Colonic mucosa (tissue), 4 donors: Measurements from ENCODE around the gene CAMSAP3. TPM values are rescaled to one million over a fixed set of nuclear protein-coding genes. Genes with fewer than 3 reads are reported as not detected.

Experiments
- DNase-seq: peaks from one replicate; pipeline ENCODE4 v3.0.0-alpha.2; 2020
- H3K27ac ChIP-seq: fragments of 200-600 bp; one replicate; pipeline ENCODE4 v1.8.0; 2021
- H3K27me3 ChIP-seq: fragments of 200-600 bp; one replicate; pipeline ENCODE4 v1.8.0; 2021
- H3K36me3 ChIP-seq: fragments of 200-600 bp; one replicate; pipeline ENCODE4 v1.8.0; 2021
- H3K4me1 ChIP-seq: fragments of 200-600 bp; one replicate; pipeline ENCODE4 v1.8.0; 2021; ENCODE audit warnings: mild to moderate bottlenecking
- H3K4me3 ChIP-seq: fragments of 200-600 bp; one replicate; pipeline ENCODE4 v1.8.0; 2021
- H3K9ac ChIP-seq, 2 donors: one replicate each; pipeline ENCODE4 v1.7.0; 2013; ENCODE audit warnings: control low read depth in 2 of 2, low read depth in 2 of 2, low read length in 2 of 2
- H3K9me3 ChIP-seq: fragments of 200-600 bp; one replicate; pipeline ENCODE4 v1.8.0; 2021
- intact Hi-C: fragments of 100-400 bp; cut with DNase I; formaldehyde crosslinking; loops from one replicate; pipeline ENCODE4 v1.14.1; 2022
- total RNA-seq, 2 donors: library from RNA; stranded (reverse); fragmentation: NEBNext Ultra II Directional in 1 of 2; extraction: Animal tissue kit (Norgen Biotek cat#: 25700) in 1 of 2; gene quantifications; one replicate each; pipeline ENCODE4 v1.2.1, GENCODE V29; 2021
- TF ChIP-seq, protein P1 (sequence below): fragments of 200-600 bp; IDR thresholded peaks from one replicate; pipeline ENCODE4 v1.8.0; 2022; ENCODE audit warnings: antibody characterized with exemption, mild to moderate bottlenecking
- donor health status: healthy.
- donor health status: DM: no; HTN: no; CAD: no.
- donor health status: DM: no; HTN: no; CAD: no.

Gene CAMSAP3
- total RNA-seq, 2 donors from 2014 or later: 41.1 to 55.4 TPM

DNA sequence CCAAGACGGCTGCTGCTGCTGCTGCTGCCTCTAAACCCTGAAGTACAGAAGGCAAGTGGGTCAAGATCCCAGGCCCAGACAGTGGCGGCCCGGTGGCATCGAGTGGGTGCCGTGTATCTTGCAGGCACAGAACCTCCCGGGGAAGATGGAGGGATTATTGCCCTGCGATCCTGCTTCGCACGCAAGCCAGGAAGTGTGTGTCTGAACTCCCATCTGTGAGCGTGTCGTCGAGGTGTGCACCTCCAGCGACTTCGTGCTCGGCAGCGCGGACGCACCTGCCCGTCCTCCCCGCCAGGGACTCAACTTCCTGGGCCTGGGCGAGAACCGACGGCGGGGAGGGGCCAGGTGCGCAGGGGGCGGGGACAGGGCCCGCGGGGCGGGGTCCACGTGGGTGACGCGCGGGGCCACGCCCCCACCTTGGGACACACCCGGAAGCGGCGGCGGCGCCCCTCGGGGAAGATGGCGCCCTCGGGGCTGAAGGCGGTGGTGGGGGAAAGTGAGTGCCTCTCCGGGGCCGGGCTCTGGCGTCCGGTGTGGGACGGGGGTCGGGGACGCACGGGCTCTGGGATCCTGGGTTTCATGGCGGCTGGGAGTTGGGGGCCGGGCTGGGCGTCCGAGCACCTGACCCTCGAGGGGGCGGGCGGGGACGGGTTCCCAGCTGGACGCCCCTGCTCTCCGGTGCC is 41.2 kb downstream of the CAMSAP3 start, which contains the start of gene STXBP2:
Gene STXBP2, plus strand, starts transcription at position 420 of the 683 bp plus-strand sequence. Its CDS starts 40 bp downstream, at position 460.
- Histone ChIP-seq H3K4me3 (peak within 1 kb of the TSS; percentile 90), H3K27ac (peak within 1 kb of the TSS; percentile 83), H3K9me3 (no peaks in the 10 kb centered on the region), H3K9ac (peak within 1 kb of the TSS; percentile 87), H3K4me1 (no peaks in the 10 kb centered on the region), H3K36me3 (no peaks in the 10 kb centered on the region), H3K27me3 (no peaks in the 10 kb centered on the region)
- TF ChIP-seq, protein P1, sequence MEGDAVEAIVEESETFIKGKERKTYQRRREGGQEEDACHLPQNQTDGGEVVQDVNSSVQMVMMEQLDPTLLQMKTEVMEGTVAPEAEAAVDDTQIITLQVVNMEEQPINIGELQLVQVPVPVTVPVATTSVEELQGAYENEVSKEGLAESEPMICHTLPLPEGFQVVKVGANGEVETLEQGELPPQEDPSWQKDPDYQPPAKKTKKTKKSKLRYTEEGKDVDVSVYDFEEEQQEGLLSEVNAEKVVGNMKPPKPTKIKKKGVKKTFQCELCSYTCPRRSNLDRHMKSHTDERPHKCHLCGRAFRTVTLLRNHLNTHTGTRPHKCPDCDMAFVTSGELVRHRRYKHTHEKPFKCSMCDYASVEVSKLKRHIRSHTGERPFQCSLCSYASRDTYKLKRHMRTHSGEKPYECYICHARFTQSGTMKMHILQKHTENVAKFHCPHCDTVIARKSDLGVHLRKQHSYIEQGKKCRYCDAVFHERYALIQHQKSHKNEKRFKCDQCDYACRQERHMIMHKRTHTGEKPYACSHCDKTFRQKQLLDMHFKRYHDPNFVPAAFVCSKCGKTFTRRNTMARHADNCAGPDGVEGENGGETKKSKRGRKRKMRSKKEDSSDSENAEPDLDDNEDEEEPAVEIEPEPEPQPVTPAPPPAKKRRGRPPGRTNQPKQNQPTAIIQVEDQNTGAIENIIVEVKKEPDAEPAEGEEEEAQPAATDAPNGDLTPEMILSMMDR: peak; percentile 26
- DNase-seq: peak; percentile 91
- intact Hi-C loops: no loop called here

DNA sequence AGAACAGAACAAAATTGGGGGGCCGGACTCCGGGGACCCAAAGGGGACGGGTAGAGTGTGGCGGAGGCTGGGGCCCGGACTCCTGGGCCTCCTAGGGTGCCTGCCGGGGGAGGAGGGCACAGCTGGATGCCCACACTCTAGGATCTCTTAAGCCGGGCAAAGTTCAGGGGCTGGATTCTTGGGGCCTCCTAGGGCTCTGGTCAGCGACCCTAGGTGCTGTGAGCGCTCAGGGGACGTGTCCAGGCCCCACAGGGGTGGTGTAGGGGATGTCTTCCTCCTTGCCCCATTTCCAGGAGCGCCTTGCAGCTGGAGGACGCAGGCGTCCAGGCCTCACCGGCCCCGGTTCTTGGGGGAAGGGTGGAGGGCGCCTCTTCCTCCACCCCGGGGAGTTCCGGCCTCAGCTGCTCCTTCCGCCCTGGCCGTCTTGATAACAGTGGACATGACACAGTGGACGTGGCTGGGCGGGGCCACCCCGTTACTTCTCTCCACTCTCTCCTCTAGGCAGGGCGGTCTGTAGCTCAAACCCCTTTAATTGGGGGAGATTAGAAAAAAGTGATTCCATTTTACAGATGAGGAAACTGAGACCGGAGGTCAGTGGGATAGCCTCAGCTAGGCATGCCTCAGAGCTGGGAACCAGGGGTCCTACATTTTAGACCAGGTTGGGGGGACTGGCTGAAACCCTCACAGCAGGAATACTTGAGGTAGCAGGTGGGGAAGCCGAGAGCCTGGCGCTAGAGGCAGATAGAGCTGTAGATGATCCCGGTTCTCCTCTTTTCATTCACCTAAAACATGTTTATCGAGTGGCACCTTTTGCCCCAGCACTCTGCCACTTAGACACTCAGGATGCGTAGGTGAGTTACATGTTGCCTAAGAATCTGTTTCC is 42.0 kb downstream of the CAMSAP3 start:
- peak overlapping the region; percentile 90 for H3K4me3 ChIP-seq
- peak overlapping the region; percentile 87 for H3K9ac ChIP-seq
- H3K36me3 ChIP-seq: no peaks in the 10 kb centered on the region
- H3K4me1 ChIP-seq: no peaks in the 10 kb centered on the region
- peak; percentile 59 for DNase-seq
- TF ChIP-seq, protein P1: no peak
- no peaks in the 10 kb centered on the region for H3K9me3 ChIP-seq
- peak overlapping the region; percentile 83 for H3K27ac ChIP-seq
- intact Hi-C loops: no loop called here
- no peaks in the 10 kb centered on the region for H3K27me3 ChIP-seq

DNA sequence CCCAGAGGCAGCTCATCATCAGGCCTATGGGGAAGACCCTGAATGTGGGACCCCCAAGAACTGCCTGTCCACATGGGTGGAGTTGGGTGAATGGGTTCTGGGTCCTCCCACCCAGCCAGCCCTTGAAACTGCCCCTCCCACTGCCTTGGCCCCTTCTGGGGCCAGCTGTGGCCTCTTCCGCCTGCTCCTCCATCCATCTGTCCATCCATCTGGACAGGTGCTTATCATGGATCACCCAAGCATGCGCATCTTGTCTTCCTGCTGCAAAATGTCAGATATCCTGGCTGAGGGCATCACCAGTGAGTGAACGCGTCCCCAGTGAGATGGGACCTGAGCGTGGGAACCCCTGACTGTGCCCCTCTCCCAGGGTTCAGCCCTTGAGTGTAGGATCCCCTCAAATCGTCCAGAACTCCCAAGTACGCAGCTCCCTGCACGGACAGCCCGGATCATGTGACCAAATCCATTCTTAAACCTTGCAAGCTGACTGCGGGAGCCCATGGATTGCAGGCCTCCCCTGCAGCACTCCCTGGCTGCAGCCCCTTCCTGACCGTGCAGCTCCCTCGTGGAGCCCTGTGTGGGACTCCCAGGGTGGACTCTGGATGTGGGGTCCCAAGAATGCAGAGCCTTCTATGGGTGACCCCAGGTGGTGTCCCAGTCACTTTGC is 43.3 kb downstream of the CAMSAP3 start:
- DNase-seq: no peak

DNA sequence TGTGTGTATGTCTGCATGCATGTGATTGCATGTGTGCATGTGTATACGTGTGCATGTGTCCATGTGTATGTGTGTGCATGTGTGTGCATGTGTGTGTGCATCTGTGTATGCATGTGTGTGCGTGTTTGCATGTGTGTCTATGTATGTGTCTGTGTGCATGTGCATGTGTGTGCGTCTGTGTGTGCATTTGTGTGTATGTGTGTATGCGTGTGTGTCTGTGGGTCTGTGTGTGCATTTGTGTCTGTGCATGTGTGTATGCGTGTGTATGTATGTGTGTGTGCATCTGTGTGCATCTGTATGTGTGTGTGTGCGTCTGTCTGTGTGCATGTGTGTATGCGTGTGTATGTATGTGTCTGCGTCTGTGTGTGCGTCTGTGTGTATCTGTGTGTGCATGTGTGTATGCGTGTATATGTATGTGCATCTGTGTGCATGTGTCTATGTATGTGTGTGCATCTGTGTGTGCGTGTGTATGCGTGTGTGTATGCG is 44.2 kb downstream of the CAMSAP3 start:
- Histone ChIP-seq H3K9me3 (no peaks in the 10 kb centered on the region), H3K9ac (no peak overlapping the region), H3K4me3 (no peak overlapping the region), H3K4me1 (no peaks in the 10 kb centered on the region), H3K36me3 (no peaks in the 10 kb centered on the region), H3K27me3 (no peaks in the 10 kb centered on the region), H3K27ac (no peak overlapping the region)
- TF ChIP-seq, protein P1: no peak
- intact Hi-C loops: no loop called here
- DNase-seq: no peak

More for the DNA sequence above, 43.3 kb downstream of the CAMSAP3 start:
- Histone ChIP-seq H3K4me1 (no peaks in the 10 kb centered on the region), H3K36me3 (no peaks in the 10 kb centered on the region), H3K9ac (no peak overlapping the region), H3K9me3 (no peaks in the 10 kb centered on the region), H3K4me3 (no peak overlapping the region), H3K27me3 (no peaks in the 10 kb centered on the region), H3K27ac (no peak overlapping the region)
- intact Hi-C loops: no loop called here
- TF ChIP-seq, protein P1: no peak

DNA sequence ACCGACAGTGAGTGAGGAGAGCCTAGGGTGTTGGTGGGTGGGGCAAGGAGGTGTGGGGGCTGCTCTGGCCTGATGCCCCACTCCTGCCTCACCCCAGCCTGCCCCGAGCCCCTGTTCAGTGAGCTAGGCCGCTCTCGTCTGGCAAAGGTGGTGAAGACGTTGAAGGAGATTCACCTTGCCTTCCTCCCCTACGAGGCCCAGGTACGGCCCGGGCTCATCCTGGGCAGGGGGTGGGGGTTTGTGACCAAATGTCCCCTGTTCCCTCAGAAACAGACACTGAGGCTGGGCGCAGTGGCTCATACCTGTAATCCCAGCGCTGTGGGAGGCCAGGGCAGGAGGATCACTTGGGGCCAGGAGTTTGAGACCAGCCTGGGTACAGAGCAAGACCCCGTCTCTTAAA is 45.1 kb downstream of the CAMSAP3 start:
- no peak for DNase-seq
- Histone ChIP-seq H3K4me1 (no peaks in the 10 kb centered on the region), H3K9me3 (no peaks in the 10 kb centered on the region), H3K27ac (no peak overlapping the region), H3K27me3 (no peaks in the 10 kb centered on the region), H3K4me3 (no peak overlapping the region), H3K36me3 (no peaks in the 10 kb centered on the region), H3K9ac (no peak overlapping the region)
- TF ChIP-seq, protein P1: no peak
- intact Hi-C loops: no loop called here
